G401 (cell line): Measurements from ENCODE around the gene STMP1. TPM values are rescaled to one million over a fixed set of nuclear protein-coding genes. Genes with fewer than 3 reads are reported as not detected.
"Not testable (repeated sequence)": the region's sequence is repeated elsewhere in the genome, so short reads cannot be mapped to it uniquely, and the experiment has no call there.

Source experiments
- DNase-seq: peaks from one replicate; pipeline ENCODE4 v3.0.0-alpha.2; 2015; ENCODE audit warnings: low spot score
- in situ Hi-C: cut with HindIII; loops from 2 replicates; pipeline ENCODE4 v1.10.0; 2016; ENCODE audit warnings: low sequenced_read_pairs, mixed read lengths
- total RNA-seq: library from RNA; depleted of rRNA; stranded (reverse); fragments of >200 nt; shearing (Covaris generic); gene quantifications from 2 replicates; pipeline ENCODE4 v1.2.3, GENCODE V29; 2014

Gene STMP1
- total RNA-seq, 1 experiment from 2014 or later = 34.1 TPM

DNA sequence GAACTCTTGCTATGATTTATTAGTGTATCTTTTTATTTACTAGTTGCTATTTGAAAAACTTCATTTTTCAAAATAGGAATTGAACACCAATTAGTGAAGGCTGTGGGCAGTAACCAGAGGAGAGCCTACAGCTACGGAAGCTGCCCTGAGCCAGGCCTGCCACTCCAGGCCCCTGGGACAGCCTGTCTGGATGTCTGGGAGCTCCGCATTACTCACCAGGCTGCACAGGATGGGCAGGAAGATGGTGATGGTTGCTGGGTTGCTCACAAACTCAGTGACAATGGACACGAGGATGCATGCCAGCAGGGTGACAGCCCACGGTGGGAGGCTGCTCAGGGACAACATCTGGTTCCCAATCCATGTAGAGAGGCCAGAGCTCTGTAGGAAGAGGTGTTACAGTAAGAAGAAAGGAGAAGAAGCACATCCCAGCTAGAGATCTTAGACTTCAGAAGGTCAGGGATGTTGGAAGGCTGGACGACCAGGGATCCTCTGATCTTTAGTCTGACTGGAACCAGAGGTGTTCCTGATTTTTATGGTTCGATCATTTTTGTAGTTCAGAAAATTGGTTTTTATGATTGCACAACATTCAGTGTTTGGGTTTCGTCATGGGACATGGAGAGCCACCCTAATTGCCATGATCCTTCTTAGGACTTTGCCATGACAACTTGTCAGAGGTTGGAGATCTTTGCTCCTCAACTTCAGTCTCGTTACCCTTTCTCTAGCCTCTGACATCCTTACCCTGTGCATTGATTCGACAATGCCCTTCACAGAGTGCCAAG, 23.2 kb downstream of the STMP1 start:
- in situ Hi-C loops = no loop called here
- DNase-seq = no peak

DNA sequence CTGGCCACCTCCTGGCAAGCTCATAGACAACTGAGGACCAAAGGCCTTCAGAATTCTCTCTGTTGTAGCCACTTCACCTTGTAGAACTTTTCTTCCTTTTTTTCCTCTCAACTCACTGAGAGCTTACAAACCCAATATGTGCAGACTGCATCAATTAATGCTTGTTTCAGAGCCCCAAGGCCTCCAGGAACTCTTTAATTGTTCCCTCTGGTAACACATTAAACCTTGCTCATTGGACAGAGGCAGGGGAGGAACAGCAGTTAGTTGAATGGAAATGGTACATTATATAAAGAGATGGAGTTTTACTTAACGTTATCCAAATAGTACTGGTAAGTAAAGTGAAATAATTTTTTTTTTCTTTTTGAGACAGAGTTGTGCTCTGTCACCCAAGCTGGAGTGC, 25.2 kb downstream of the STMP1 start:
- in situ Hi-C loops = no loop called here
- no peak for DNase-seq

DNA sequence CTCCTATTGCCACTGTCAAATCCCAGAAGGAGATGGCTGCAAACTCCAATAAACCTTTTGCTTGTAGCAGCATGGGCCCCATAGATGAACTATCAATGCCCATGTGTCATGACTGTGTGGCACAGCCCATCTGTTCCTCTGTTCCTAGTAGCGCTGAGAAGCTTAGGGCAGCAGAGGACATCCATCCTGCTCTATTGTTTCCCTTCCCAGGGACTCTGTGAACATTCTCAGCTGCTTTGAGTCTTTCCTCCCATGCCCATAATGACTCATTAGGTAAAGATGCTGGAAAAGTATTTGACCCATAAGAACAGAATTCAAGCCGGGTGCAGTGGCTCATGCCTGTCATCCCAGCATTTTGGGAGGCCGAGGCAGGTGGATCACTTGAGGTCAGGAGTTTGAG, 28.3 kb downstream of the STMP1 start:
- no peak for DNase-seq
- in situ Hi-C loops = no loop called here

DNA sequence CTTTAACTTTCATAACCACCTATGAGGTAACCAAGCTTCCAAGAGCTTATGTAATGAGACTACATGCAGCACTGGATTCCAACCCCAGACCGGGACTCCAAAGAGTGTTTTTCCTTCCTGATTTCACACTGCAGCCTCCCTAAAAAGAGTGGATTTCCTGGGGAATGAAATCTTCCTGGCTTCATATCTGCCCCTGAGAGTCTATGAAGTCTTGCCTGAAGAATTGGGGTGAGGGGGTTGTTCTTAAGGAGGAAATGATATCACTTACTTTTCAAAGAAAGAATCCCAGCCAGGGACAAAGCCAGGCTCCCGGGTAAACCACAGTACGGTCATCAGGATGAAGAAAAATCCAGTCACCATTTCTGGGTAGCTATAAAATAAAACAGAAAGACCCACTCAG, 29.7 kb downstream of the STMP1 start:
- no peak for DNase-seq
- in situ Hi-C loops = no loop called here

DNA sequence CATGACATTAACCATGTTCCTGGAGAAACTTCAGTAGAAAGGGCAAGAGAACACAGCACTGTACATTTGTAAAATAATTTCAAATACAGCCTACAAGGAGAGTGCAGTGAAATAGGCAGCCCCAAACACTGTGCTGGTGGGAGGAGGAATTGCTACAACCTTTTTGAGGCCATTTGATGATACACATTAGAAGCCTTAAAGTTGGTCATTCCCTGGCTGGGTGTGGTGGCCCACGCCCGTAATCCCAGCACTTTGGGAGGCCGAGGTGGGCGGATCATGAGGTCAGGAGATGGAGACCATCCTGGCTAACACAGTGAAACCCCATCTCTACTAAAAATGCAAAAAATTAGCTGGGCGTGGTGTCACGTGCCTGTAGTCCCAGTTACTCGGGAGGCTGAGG, 30.3 kb downstream of the STMP1 start:
- in situ Hi-C loops = not testable (repeated sequence)

DNA sequence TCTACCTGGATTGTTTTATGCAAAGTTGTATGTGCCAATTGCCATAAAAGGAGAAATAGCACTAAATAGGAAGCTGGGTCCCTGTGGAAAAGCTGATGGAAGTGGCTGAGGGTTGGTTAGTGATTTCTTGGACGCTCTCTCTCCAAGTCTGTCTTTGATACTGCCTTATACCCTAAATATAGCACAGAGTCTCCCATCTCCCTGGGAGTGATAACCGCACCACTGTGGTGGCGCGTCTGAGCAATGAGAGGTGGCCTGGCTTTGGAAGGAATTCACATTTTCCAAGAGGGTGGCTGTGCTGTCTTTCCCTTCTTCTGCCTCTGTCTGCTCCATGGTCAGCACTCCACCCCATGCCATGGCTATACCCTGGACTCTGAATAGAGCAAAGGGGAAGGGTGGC, 31.2 kb downstream of the STMP1 start:
- in situ Hi-C loops = no loop called here
- DNase-seq = no peak

More for the DNA sequence above, 30.3 kb downstream of the STMP1 start:
- DNase-seq = not testable (repeated sequence)

DNA sequence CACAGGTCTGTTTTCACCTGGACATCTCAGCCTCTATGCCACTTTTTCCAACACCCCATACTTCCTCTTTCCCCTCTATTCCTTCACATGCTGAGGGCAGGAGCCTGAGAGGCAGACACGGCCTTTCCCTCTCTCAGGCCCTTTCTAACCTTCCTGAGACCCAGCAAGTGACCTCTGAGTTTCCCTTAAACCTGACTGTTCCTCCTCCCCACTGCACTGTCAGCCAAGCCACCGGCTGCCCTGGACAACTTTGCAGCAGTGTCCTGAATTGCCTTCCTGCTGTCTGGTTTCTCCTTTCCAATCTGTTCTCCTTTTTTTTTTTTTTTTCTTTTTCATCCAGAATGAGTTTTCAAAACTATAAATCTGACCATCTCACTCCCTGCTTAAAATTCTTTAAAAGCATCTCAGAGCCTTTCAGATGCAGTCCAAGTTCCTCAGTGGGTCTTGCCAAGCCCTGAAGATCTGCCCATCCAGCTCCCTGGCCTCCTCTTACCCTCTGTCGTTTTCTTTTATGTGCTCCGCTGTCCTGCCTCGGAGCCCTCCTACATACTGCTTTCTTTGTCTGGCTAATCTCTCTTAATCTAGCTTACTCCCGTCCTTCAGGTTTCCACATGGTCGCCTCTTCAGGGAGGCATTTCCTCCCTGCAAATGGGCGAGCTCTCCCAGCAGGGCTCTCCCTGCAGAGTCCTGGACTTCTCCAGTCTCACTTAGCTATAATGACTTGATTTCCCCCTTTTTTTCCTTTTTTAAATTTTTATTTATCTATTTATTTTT, 35.1 kb downstream of the STMP1 start:
- DNase-seq = no peak

DNA sequence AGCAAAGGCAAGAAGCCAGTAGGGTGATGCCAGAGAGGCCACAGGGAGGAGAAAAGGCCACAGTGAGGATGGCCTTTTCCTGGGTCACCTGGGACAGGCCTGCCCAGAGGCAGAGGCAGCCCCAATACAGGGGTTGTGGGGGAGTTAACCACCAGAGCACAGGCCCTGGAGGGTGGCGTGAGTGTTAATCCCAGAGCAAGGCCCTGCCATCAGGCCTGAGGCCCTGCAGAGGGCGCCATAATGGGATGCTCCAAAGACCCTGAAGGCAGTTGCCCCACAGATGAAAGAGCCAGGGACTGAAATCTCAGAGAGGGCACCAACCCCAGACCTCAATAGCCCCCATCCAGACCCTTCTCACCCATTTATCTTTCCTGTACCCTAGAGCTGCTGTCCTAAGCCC, 41.8 kb downstream of the STMP1 start:
- in situ Hi-C loops = no loop called here
- no peak for DNase-seq

More for the DNA sequence above, 35.1 kb downstream of the STMP1 start:
- in situ Hi-C loops = no loop called here

DNA sequence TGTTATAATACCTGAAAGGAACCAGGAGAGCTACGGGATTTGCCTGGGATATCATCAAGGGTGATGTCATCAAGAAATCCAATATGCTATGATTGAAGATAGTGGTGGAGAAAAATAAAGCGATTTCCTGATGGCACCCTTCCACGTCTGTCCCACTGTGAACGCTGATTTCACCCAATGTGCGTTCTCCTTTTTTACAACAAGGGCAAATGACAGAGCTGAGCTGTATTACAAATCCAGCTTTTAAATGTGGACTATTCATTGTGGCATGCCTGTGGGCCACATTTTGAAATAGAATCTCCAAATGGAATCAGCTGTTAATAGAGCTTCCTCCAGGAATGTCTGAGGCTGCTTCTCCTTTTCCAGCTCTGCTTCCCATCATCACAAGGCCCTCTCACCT, 42.4 kb downstream of the STMP1 start:
- in situ Hi-C loops = no loop called here
- DNase-seq = no peak

DNA sequence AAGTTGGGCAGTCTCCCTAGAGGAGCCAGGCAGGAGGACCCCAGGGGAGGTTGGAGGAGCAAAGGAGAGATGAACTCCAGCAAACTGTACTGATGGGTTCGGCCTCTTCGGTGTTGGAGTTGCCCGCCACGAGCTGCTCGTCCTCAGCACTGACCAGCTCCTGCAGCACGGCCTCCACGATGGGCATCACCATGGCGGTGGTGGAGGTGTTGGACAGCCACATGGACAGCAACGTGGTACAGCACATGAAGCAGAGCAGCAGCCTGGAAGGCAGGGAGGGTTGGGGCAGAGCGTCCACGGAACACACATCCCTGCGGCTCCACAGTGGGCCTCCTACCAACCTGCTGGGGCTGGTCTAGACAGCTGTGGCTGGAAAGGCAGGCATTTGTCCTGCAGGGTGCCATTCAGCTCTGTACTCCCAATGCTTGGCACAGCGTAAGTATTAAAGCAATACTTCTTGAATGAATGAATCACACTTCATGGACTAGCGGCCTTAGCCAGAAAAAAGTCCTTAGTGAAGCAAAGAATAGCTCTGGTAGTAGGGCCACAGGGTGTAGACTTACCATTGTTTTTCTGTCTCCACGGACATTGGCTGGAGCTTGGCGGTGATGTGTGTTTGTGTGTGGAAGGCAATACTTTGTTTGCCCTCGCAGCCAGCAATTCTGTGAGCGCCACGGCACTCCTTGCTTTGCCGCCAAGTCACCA, 43.9 kb downstream of the STMP1 start:
- DNase-seq = no peak
- in situ Hi-C loops = no loop called here

DNA sequence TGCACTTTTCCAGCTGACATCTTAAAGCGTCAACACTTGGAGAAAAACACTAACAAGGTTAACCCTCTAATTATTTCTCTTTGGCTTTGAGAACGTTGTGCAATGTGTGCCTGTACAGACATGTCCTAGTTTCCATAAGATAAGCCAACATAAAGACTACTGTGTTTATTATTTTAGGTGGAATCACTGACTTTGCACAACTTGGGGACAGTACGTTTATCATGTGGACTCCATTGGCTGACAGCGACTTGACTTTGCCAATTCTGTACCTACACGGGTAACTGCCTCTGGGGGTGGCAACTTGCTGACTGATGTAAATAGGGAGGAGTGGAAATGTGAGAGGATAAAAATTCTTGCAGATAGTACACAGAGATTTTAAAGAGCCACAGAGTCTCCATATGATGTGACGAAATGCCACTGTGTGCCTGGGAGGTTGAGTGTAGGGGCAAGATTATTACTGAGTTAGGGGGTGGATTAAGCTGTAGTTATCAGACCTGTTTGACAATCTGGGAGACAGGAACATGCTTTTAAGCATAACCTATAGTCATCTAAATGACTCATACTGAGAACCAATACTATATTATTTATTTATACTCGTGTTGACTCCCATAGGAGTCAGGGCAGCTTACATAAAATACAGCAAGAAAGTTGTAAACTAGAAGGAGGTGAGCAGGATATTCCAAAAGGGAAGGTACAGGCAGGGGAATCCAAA, 44.7 kb downstream of the STMP1 start:
- DNase-seq = no peak
- in situ Hi-C loops = no loop called here

DNA sequence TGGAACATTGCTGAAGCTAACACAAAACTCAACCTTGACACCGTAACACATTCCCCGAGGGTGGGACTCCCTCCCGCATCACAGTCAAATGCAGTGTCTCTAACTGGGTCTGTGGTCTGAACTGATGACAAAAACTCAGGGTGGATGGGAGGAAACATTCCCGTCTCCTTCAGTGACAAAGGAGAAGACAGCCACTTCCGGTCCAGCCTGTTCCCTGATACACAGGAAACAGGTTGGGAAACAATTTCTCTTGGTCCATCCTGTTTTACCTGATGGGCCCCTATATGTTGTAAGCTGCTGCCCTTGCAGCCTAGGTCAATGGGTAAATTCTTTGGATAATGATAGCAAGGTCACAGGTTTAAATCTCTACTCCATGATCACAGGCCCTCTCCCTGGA, 45.3 kb downstream of the STMP1 start:
- no peak for DNase-seq
- in situ Hi-C loops = no loop called here

DNA sequence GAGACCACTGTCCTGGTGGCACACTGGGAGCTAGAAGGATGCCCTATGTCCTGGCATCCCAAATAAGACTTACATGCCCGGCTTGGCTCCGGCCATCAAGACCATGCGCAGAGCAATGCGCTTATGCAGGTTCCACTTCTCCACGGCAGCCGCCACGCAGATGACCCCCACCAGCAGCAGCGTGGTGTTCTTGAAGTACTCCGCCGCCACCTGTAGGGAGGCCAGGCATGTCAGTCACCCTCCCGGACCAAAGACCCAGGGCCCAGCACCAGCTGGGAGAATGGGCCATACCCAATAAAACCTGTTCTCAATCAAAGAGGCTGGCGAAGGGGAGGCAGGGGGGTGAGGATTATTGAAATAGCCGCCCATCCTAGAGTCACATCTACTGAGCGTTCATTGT, 45.7 kb downstream of the STMP1 start:
- no peak for DNase-seq
- in situ Hi-C loops = no loop called here

DNA sequence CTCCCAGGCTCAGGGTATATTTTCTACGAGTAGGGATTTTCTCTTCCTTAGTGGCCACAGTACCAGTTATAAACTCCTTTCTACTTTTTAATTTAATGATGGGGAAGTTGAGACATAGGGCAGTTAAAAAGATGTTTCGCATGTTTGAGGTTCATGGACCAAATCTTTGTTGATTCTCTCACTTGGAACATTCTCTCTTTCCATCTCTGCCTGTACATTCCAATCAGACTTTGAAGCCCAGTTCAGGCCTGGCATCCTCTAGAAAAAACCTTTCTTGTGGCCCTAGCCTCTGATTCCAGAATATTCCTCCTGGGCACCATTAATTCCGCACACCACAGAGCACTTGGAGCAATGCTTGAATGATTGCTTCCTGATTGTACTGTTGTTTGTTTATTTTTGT, 47.2 kb downstream of the STMP1 start:
- no peak for DNase-seq
- in situ Hi-C loops = no loop called here

DNA sequence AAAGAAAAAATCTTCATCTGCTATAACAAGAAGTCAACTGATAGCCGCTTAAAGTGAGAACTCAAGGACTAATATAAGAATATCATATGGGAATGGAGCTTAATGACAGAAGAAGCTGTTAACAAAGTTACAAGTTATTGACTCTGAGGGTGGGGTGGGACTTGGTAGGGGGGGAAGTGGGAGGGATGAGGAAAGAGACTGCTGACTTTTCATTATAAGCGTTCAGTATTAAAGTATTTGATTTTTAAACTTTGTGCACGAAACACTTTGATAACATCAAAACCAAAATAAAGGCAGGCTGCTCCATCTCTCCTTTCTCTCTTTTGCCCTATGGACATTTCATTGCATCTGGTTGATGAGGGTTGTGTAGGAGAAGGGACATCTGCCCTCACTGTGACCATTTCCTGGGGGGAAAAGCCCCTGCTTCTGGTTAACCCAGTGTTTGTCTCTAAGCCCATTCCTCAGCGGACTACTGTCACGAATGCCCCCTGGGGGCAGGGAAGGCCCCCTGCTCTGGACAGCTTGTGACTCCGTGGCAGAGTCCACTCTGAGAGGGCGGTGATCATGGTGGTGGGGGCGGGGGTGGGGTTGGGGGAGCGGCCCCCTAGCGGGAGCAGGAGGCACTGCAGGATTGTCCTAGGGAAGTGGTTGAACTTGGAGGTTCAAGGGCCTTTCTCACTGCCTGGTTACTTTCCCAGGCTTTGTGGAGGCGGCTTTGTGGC, 48.3 kb downstream of the STMP1 start:
- in situ Hi-C loops = no loop called here

DNA sequence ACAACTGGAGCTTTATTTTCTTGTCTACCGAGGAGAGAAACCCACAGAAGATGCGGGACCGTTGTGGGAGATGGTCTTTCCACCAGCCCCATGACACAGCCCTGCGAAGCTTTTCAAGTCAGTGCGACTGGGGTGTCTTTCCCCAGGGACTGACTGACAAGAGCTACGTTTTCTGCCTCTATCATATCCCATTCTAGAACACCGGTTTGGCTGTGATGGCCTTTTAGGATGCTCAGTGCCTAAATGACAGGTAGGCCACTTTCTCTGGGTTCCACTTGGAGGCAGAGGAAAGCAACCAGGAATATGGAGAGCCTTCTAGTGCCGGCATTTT, 48.8 kb downstream of the STMP1 start:
- in situ Hi-C loops = no loop called here
- no peak for DNase-seq

More for the DNA sequence above, 48.3 kb downstream of the STMP1 start:
- DNase-seq = no peak

DNA sequence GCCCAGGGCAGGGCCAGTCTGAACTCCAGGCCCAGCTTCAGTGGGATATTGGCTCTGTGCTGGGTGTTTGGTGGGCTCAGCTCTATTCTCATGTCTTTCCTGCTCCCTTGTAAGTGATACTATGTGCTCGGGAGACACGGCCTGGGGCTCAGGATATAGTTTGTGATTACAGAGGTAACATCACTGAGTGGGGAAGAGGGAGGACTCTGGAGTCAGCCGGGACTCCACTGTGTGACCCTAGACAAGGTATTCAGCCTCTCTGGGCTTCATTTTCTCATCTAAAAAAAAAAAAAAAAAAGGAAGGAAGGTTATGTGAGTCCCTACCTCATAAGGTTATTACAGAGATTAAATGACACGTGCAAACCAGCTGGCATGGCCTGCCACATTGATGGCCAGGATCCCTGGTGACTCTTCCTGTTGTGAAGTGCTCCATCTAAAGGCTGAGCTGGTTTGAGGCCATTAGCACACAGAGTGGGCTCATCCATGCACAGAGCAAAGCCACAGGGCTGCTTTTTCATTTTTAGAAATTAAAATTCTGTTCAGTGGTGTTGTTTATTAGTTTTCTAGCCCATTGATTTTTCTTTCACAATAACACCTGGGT, 50.0 kb downstream of the STMP1 start:
- in situ Hi-C loops = no loop called here
- DNase-seq = peak; percentile 48

DNA sequence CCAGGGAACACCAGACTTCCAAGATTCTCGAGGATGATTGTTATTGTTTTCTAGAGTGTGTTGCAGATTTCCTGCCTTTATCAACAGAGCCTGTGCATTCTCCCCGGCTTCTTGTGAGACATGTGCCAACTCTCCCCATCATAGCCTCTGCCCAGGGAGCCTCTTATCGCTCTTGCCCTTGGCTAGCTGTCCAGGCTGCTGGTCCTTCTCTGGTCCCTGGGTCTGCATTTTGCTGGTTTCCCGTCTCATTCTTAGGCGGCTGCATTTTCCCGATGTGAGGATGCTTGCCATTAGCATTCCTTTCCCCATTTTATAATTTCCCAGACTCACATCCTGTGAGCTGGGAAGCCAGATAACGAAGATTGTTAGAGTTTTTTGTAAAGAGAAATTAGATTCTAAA, 50.5 kb downstream of the STMP1 start:
- in situ Hi-C loops = no loop called here
- DNase-seq = no peak
